Cardiac atrium fibroblast (primary cell): ENCODE measurements around the gene SHANK3. TPM values are rescaled to one million over a fixed set of nuclear protein-coding genes. Genes with fewer than 3 reads are reported as not detected.

Experiments
- total RNA-seq: library from RNA; depleted of rRNA; stranded (reverse); fragments of >200 nt; gene quantifications from 2 replicates; pipeline ENCODE4 v1.2.3, GENCODE V29; 2015

SHANK3 gene
- 1.4 and 2.4 TPM in 2 replicates for total RNA-seq

DNA sequence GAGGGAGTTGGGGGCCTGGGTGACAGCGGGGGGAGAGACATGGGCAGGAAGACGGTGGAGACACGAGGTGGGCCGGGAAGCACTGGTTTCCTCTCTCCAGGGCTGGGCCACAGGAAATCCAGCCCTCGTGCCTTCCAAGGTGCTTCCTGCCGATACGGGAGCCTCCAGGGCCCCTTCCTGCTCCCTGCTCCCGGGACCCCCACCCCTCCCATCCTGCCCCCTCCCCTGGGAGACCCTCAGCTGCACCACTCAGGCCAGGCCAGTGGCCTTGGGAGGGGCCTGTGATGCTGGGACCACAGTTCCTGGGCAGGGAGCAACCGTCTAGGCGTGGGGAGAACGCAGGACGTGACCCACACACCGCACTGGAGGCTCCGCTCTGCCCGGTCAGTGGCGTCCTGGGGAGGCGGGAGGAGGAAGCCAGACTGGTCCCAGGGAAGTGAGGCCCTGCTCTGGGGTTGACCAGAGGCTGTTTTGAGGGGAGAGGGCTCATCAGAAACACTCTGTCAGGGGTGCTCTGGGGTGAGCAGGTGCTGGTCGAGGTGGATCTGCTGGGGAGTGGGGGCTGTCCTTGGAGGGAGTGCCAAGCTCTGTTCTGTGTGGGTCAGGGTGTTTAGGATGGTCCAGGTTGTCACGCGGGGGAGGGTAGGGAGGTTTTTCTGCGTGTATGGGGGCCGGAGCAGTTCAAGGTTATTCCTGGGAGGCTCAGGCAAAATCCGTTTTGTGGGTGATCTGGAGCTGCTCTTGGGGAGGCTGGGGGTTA lies at the start of gene SHANK3:
TSS of gene SHANK3 (plus strand) at position 353 of the 760 bp plus-strand sequence.

DNA sequence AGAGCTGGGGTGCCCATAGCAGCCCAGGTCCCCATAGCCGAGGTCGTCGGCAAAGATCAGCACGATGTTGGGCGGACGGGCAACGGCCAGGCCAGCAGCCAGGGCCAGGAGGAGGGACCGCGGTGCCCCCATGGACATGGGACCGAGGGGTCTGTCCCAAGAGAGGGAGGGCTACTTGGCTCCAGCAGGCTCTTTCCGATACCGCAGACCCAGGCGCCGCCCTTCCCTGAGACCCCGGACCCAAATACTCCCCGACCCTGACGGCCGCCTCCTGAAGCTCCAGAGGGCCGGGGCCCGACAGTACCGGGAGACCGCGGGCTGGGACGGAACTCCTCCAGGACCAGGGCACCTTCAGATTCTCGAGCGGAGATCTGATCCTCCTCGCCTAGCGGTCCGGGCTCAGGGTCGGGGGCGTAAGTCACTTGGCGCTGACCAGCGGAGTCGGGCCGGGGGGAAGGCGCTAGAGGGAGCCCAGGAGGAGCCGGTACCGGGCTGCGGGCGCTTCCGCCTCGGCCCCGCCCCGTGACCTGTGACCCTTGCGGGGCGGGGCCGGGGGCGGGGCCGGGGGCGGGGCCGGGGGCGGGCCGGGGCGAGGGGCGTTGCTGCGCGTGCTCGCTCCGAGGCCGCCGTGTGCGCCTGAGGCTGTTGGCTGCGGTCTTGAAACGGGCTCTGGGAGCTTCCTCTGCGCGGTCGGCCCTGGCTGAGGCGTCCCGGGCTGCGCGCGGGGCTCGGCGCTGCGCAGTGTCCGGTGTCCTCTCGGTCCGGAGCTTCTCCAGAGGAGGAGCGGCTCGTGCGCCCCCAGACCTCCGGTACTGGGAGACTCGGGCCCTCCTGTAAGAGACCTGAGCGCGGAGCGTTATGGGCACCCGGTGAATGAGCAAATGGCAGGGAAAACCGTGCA lies 44.7 kb upstream of the SHANK3 start, which contains the start of gene ARSA:
TSS of gene ARSA (minus strand) at position 511 of the 901 bp plus-strand sequence. CDS start at position 138, 373 bp downstream.

Other genes with a start within 250 kb of the SHANK3 start
- 48.1 and 49.5 TPM in 2 replicates for gene SBF1, start 197.8 kb upstream of the SHANK3 start, total RNA-seq
- 10.2 and 10.8 TPM in 2 replicates for gene ADM2, start 191.3 kb upstream of the SHANK3 start, total RNA-seq
- gene MIOX, start 186.0 kb upstream of the SHANK3 start, total RNA-seq = not detected in 2 replicates
- 92.3 and 98.9 TPM in 2 replicates for gene LMF2, start 165.1 kb upstream of the SHANK3 start, total RNA-seq
- 20.0 and 24.9 TPM in 2 replicates for gene NCAPH2, start 164.6 kb upstream of the SHANK3 start, total RNA-seq
- gene SCO2, start 147.2 kb upstream of the SHANK3 start, total RNA-seq = 0.81 and 1.6 TPM in 2 replicates
- 48.4 and 51.1 TPM in 2 replicates for gene TYMP, start 142.8 kb upstream of the SHANK3 start, total RNA-seq
- gene KLHDC7B, start 126.9 kb upstream of the SHANK3 start, total RNA-seq = not detected in 2 replicates
- not detected in 2 replicates for gene SYCE3, start 109.9 kb upstream of the SHANK3 start, total RNA-seq
- gene CPT1B, start 94.4 kb upstream of the SHANK3 start, total RNA-seq = 1.8 TPM in 1 of 2 replicates, not detected in the other
- gene CHKB, start 90.0 kb upstream of the SHANK3 start, total RNA-seq = 19.1 and 22.9 TPM in 2 replicates
- gene MAPK8IP2, start 72.0 kb upstream of the SHANK3 start, total RNA-seq = 1.3 and 2.0 TPM in 2 replicates
- 73.8 and 77.8 TPM in 2 replicates for gene ARSA, start 44.7 kb upstream of the SHANK3 start, total RNA-seq
- gene ACR, start 65.4 kb downstream of the SHANK3 start, total RNA-seq = not detected in 2 replicates
- gene RABL2B, start 110.8 kb downstream of the SHANK3 start, total RNA-seq = 6.3 and 7.1 TPM in 2 replicates